OCI-LY3 (cell line): ENCODE measurements around the gene PADI3.

Experiments used
- CTCF ChIP-seq: fragments of 200-600, 300-600 bp; sonication (generic); IDR thresholded peaks from 2 replicates; pipeline ENCODE4 v1.5.1; 2014; ENCODE audit warnings: antibody characterized with exemption, low read length, low read depth
- EZH2phosphoT487 ChIP-seq: fragments of 200-600 bp; shearing (Covaris generic); IDR thresholded peaks from 2 replicates; pipeline ENCODE4 v1.6.1; 2018; ENCODE audit warnings: antibody characterized with exemption, mixed run types, low read depth

- TF ChIP-seq CTCF (no peak), EZH2phosphoT487 (no peak)
Measured at GRCh38 chr1:17278996-17279830, 30.3 kb downstream of the PADI3 start.
